Measurements from ENCODE around the gene MCTP1. TPM values are rescaled to one million over a fixed set of nuclear protein-coding genes. Genes with fewer than 3 reads are reported as not detected.

MCTP1 gene
- polyA plus RNA-seq, 1 donor (not counting 4 experiments of a cell fraction or from before 2014, with no cell fraction given), result 4.9 TPM

DNA sequence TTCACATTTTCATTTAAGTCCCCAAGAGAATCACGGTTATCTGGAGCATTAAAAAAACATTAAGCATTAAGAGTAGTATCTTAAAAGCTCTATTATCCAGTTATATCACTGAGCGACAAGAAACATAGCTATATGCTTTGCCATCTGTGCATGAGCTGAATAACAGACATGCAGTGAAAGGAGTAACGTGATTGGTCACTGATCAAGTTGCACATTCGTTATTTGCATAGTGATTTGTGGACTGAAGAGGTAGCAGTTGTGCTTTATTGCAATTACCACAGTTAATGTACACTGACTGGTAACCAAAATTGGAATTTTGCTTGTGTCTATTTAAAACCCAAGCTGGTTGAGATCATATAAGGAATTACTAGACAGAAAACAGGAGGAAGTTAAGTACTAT, 107.4 kb downstream of the MCTP1 start:
- Histone ChIP-seq H4K20me1 (ENCODE audit: control insufficient read depth, extremely low read depth, insufficient read depth, low read length) (no peaks in the 10 kb centered on the region), H3K4me1 (ENCODE audit: control insufficient read depth, extremely low read depth, insufficient read depth, low read length) (no peaks in the 10 kb centered on the region), H2AFZ (ENCODE audit: control insufficient read depth, low read length) (no peak overlapping the region), H3K9ac (ENCODE audit: control insufficient read depth, extremely low read depth, insufficient read depth, low read length) (no peak overlapping the region), H3K79me2 (ENCODE audit: control insufficient read depth, insufficient read depth, low read length) (no peaks in the 10 kb centered on the region), H3K9me1 (ENCODE audit: control insufficient read depth, extremely low read depth, insufficient read depth, low read length) (no peaks in the 10 kb centered on the region), H3K9me3 (ENCODE audit: control insufficient read depth, low read depth, low read length) (no peaks in the 10 kb centered on the region), H3K4me2 (ENCODE audit: control insufficient read depth, extremely low read depth, insufficient read depth, low read depth, low read length) (no peak overlapping the region), H3K27me3 (ENCODE audit: control insufficient read depth, extremely low read depth, insufficient read depth, low read length) (no peaks in the 10 kb centered on the region), H3K27ac (ENCODE audit: control insufficient read depth, insufficient read depth, low read length) (no peak overlapping the region), H3K4me3 (ENCODE audit: control insufficient read depth in 2 of 3, extremely low read depth in 1 of 3, insufficient read depth in 2 of 3, low read depth in 1 of 3, low read length in 3 of 3) (no peak overlapping the region), H3K36me3 (ENCODE audit: control insufficient read depth in 2 of 2, extremely low read depth in 1 of 2, insufficient read depth in 2 of 2, low read length in 2 of 2) (no peaks in the 10 kb centered on the region)
- no peak for DNase-seq (ENCODE audit: low read depth, low spot score)
- FAIRE-seq, result no peak
- no peak for TF ChIP-seq CTCF (optimal IDR thresholded peaks at IDR 0.05 in 1 of 3, IDR thresholded peaks at IDR 0.05 in 1 of 3, conservative IDR thresholded peaks at IDR 0.05 in 1 of 3; ENCODE audit: extremely low read depth in 1 of 3, insufficient read depth in 2 of 3, low read length in 3 of 3)
- no peak for TF ChIP-seq EZH2 (IDR thresholded peaks at IDR 0.05; ENCODE audit: low read length)
- dilution Hi-C loops (cut with MboI; ENCODE audit: extremely low pct_ligation_motif_present, low sequenced_read_pairs), result no loop called here

DNA sequence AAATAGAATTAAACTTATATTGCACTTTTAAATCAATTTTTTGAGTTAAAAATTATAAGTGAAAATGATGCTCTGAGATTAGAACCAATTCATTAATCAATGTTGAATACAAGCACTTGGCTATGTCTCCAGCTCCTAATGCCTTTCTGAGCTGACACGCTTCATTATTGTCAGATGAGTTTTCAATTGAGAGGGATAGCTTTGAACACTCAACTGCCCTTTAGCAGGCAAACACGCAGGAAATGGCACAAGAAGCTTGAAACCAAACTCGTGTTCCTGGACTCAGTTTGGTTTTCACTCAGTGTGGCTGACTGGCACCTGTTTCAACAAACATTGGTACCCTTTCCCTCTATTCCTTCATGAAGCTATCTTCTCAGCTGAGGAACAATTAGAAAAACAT, 109.8 kb downstream of the MCTP1 start:
- no peaks in the 10 kb centered on the region for H3K9me1 ChIP-seq (ENCODE audit: control insufficient read depth, extremely low read depth, insufficient read depth, low read length)
- H3K4me1 ChIP-seq (ENCODE audit: control insufficient read depth, extremely low read depth, insufficient read depth, low read length), result no peaks in the 10 kb centered on the region
- no peaks in the 10 kb centered on the region for H4K20me1 ChIP-seq (ENCODE audit: control insufficient read depth, extremely low read depth, insufficient read depth, low read length)
- H3K27me3 ChIP-seq (ENCODE audit: control insufficient read depth, extremely low read depth, insufficient read depth, low read length), result no peaks in the 10 kb centered on the region
- H3K27ac ChIP-seq (ENCODE audit: control insufficient read depth, insufficient read depth, low read length), result no peak overlapping the region
- no peaks in the 10 kb centered on the region for H3K79me2 ChIP-seq (ENCODE audit: control insufficient read depth, insufficient read depth, low read length)
- no peak overlapping the region for H3K4me3 ChIP-seq (ENCODE audit: control insufficient read depth in 2 of 3, extremely low read depth in 1 of 3, insufficient read depth in 2 of 3, low read depth in 1 of 3, low read length in 3 of 3)
- dilution Hi-C loops (cut with MboI; ENCODE audit: extremely low pct_ligation_motif_present, low sequenced_read_pairs), result no loop called here
- H3K36me3 ChIP-seq (ENCODE audit: control insufficient read depth in 2 of 2, extremely low read depth in 1 of 2, insufficient read depth in 2 of 2, low read length in 2 of 2), result no peaks in the 10 kb centered on the region
- H2AFZ ChIP-seq (ENCODE audit: control insufficient read depth, low read length), result no peak overlapping the region
- FAIRE-seq (no peak), DNase-seq (ENCODE audit: low read depth, low spot score) (no peak)
- H3K9me3 ChIP-seq (ENCODE audit: control insufficient read depth, low read depth, low read length), result no peaks in the 10 kb centered on the region
- no peak overlapping the region for H3K9ac ChIP-seq (ENCODE audit: control insufficient read depth, extremely low read depth, insufficient read depth, low read length)
- no peak for TF ChIP-seq EZH2 (IDR thresholded peaks at IDR 0.05; ENCODE audit: low read length)
- no peak for TF ChIP-seq CTCF (optimal IDR thresholded peaks at IDR 0.05 in 1 of 3, IDR thresholded peaks at IDR 0.05 in 1 of 3, conservative IDR thresholded peaks at IDR 0.05 in 1 of 3; ENCODE audit: extremely low read depth in 1 of 3, insufficient read depth in 2 of 3, low read length in 3 of 3)
- no peak overlapping the region for H3K4me2 ChIP-seq (ENCODE audit: control insufficient read depth, extremely low read depth, insufficient read depth, low read depth, low read length)
